ENCODE data around the gene MYL1.

MYL1 gene

DNA sequence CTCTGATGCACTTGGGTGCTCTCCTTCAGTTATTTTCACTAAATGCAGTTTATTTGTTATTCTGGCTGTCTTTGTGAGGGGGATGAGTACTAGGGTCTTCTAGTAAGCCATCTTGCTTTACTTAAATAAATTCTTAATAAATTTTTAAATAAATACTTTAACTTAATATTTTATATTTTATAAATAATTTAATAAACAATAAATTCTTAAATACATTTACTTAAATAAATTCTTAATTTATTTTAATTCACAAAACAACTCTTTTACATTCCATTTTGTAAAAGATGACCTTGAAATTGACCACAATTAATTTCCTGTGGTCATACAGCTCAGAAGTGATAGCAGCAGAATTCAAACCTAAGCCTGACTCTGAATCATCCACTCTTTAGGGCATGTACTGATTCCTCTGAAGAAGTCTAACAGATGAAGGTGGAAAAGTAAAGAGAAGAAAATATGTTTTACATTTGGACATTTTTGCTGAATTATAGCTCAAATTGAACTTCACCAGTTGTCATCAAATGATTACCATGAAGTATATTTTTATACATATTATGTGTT, 28.8 kb downstream of the MYL1 start:
- H3K4me1 ChIP-seq, result no peaks in the 10 kb centered on the region
- H3K36me3 ChIP-seq, result no peaks in the 10 kb centered on the region
- DNase-seq, result no peak
- H3K4me3 ChIP-seq (ENCODE audit: low read depth, low read length), result no peak overlapping the region
- no peaks in the 10 kb centered on the region for H3K9me3 ChIP-seq
- peaks cover 2% of the 10 kb centered on the region; the same call in 1 of the 2 replicates for H3K27me3 ChIP-seq
- TF ChIP-seq, protein P1, sequence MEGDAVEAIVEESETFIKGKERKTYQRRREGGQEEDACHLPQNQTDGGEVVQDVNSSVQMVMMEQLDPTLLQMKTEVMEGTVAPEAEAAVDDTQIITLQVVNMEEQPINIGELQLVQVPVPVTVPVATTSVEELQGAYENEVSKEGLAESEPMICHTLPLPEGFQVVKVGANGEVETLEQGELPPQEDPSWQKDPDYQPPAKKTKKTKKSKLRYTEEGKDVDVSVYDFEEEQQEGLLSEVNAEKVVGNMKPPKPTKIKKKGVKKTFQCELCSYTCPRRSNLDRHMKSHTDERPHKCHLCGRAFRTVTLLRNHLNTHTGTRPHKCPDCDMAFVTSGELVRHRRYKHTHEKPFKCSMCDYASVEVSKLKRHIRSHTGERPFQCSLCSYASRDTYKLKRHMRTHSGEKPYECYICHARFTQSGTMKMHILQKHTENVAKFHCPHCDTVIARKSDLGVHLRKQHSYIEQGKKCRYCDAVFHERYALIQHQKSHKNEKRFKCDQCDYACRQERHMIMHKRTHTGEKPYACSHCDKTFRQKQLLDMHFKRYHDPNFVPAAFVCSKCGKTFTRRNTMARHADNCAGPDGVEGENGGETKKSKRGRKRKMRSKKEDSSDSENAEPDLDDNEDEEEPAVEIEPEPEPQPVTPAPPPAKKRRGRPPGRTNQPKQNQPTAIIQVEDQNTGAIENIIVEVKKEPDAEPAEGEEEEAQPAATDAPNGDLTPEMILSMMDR (IDR thresholded peaks at IDR 0.05; ENCODE audit: low read depth, low read length), result no peak

- Histone ChIP-seq H3K27me3 (no peaks in the 10 kb centered on the region), H3K9me3 (no peaks in the 10 kb centered on the region), H3K4me3 (ENCODE audit: low read depth, low read length) (no peak overlapping the region), H3K4me1 (no peaks in the 10 kb centered on the region), H3K36me3 (no peaks in the 10 kb centered on the region)
- TF ChIP-seq, protein P1 (IDR thresholded peaks at IDR 0.05; ENCODE audit: low read depth, low read length), result no peak
- no peak for DNase-seq
Observed at GRCh38 chr2:210277133-210277532, 37.8 kb downstream of the MYL1 start.

GRCh38 chr2:210271300-210271699, 43.7 kb downstream of the MYL1 start:
- no peak overlapping the region for H3K4me3 ChIP-seq (ENCODE audit: low read depth, low read length)
- no peaks in the 10 kb centered on the region for H3K36me3 ChIP-seq
- H3K9me3 ChIP-seq, result no peaks in the 10 kb centered on the region
- no peaks in the 10 kb centered on the region for H3K4me1 ChIP-seq
- TF ChIP-seq, protein P1 (IDR thresholded peaks at IDR 0.05; ENCODE audit: low read depth, low read length), result no peak
- DNase-seq, result no peak
- H3K27me3 ChIP-seq, result no peaks in the 10 kb centered on the region

DNA sequence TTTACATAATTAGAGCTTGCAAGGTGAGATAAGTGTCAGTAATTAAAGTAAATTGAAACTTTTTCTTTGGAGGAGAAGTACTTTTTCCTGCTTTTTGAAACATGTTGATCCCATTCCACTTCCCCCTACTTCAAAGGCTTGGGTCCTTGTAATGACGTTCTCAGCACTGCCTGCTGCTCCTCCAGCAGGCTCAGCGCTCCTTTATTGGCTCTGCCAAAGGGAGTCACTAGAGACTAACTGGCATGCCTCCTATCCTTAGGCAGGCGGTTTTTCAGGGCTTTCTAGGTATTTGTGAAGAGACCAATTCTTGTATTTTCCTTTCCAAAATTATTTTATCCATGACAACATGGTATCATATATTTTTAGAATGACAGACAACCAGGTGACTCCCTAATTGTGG, 45.8 kb downstream of the MYL1 start:
- TF ChIP-seq, protein P1 (IDR thresholded peaks at IDR 0.05; ENCODE audit: low read depth, low read length), result no peak
- Histone ChIP-seq H3K27me3 (no peaks in the 10 kb centered on the region), H3K4me3 (ENCODE audit: low read depth, low read length) (no peak overlapping the region), H3K9me3 (no peaks in the 10 kb centered on the region), H3K36me3 (no peaks in the 10 kb centered on the region), H3K4me1 (no peaks in the 10 kb centered on the region)
- DNase-seq, result no peak

DNA sequence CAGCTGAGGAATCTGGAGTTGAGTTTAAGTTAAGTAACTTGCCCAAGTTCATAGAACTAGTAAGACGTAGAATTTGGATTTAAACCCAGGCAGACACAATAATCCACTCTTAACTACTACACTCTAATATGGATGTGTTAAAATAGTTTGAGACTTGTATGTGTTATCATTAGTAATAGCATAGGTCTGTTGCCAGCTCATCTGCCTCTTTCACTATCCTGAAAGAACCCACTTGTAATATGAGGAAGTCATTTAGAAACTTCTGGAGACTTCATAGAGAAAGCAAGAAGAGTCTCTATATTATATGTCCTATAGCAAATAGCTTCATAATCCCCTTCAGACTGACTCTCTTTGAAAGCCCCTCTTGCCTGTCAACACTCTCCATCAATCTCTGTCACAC, 46.7 kb downstream of the MYL1 start:
- TF ChIP-seq, protein P1 (IDR thresholded peaks at IDR 0.05; ENCODE audit: low read depth, low read length), result no peak
- H3K27me3 ChIP-seq, result no peaks in the 10 kb centered on the region
- no peaks in the 10 kb centered on the region for H3K9me3 ChIP-seq
- H3K4me3 ChIP-seq (ENCODE audit: low read depth, low read length), result no peak overlapping the region
- H3K4me1 ChIP-seq, result no peaks in the 10 kb centered on the region
- no peaks in the 10 kb centered on the region for H3K36me3 ChIP-seq
- no peak for DNase-seq

DNA sequence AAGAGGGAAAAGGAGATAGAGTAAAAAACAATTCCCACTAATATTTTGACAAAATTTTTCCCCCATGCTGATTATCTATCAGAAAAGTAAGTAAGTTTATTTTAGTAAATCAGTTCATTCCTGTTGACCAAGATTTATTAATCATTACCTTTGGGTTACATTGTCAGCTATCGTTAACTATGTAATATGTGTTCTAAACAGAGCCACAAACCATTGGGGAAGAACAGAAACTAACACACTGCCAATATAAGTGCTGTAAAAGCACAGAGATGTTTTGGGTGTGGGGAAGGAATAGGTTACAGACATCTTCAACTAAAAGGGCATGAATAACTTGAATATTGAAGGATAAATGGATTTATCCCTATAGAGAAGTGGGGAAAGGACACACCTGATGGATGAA, 47.3 kb downstream of the MYL1 start:
- TF ChIP-seq, protein P1 (IDR thresholded peaks at IDR 0.05; ENCODE audit: low read depth, low read length), result no peak
- no peaks in the 10 kb centered on the region for H3K4me1 ChIP-seq
- no peaks in the 10 kb centered on the region for H3K27me3 ChIP-seq
- no peak for DNase-seq
- no peaks in the 10 kb centered on the region for H3K36me3 ChIP-seq
- H3K9me3 ChIP-seq, result no peaks in the 10 kb centered on the region
- no peak overlapping the region for H3K4me3 ChIP-seq (ENCODE audit: low read depth, low read length)
